ENCODE measurements around the gene RGPD3.
A peak's percentile ranks its signal among the peaks of the same experiment; 100 is the strongest.
"Not testable (repeated sequence)": the region's sequence is repeated elsewhere in the genome, so short reads cannot be mapped to it uniquely, and the experiment has no call there.

Gene RGPD3

GRCh38 chr2:106468107-106468506, at the start of gene RGPD3:
RGPD3 (minus strand) TSS chr2:106468413; CDS start chr2:106468288, 125 bp downstream.
- DNase-seq (ENCODE audit: low spot score) = not testable (repeated sequence)

GRCh38 chr2:106517329-106517728, 49.1 kb upstream of the RGPD3 start:
- no peak for DNase-seq (ENCODE audit: low spot score)

- no peak for DNase-seq (ENCODE audit: low spot score)
Observed at GRCh38 chr2:106516864-106517263, 48.7 kb upstream of the RGPD3 start.

- DNase-seq (ENCODE audit: low spot score) = no peak
Observed at GRCh38 chr2:106516436-106516835, 48.2 kb upstream of the RGPD3 start.

- not testable (repeated sequence) for DNase-seq (ENCODE audit: low spot score)
Observed at GRCh38 chr2:106514827-106515226, 46.6 kb upstream of the RGPD3 start.

GRCh38 chr2:106513391-106513790, 45.2 kb upstream of the RGPD3 start:
- DNase-seq (ENCODE audit: low spot score) = not testable (repeated sequence)

GRCh38 chr2:106511934-106512333, 43.7 kb upstream of the RGPD3 start:
- DNase-seq (ENCODE audit: low spot score) = not testable (repeated sequence)

- not testable (repeated sequence) for DNase-seq (ENCODE audit: low spot score)
Observed at GRCh38 chr2:106511476-106511901, 43.3 kb upstream of the RGPD3 start.

GRCh38 chr2:106510791-106511190, 42.6 kb upstream of the RGPD3 start:
- not testable (repeated sequence) for DNase-seq (ENCODE audit: low spot score)

GRCh38 chr2:106509374-106509770, 41.2 kb upstream of the RGPD3 start:
- not testable (repeated sequence) for DNase-seq (ENCODE audit: low spot score)

- DNase-seq (ENCODE audit: low spot score) = not testable (repeated sequence)
Observed at GRCh38 chr2:106508660-106509373, 40.6 kb upstream of the RGPD3 start.

- DNase-seq (ENCODE audit: low spot score) = not testable (repeated sequence)
Observed at GRCh38 chr2:106506002-106506687, 37.9 kb upstream of the RGPD3 start.

- DNase-seq (ENCODE audit: low spot score) = not testable (repeated sequence)
Observed at GRCh38 chr2:106504787-106505186, 36.6 kb upstream of the RGPD3 start.

GRCh38 chr2:106504192-106504591, 36.0 kb upstream of the RGPD3 start:
- DNase-seq (ENCODE audit: low spot score) = not testable (repeated sequence)

- not testable (repeated sequence) for DNase-seq (ENCODE audit: low spot score)
Observed at GRCh38 chr2:106502351-106502750, 34.1 kb upstream of the RGPD3 start.

GRCh38 chr2:106500350-106500749, 32.1 kb upstream of the RGPD3 start:
- DNase-seq (ENCODE audit: low spot score) = not testable (repeated sequence)

GRCh38 chr2:106498549-106498948, 30.3 kb upstream of the RGPD3 start:
- not testable (repeated sequence) for DNase-seq (ENCODE audit: low spot score)

GRCh38 chr2:106492913-106493312, 24.7 kb upstream of the RGPD3 start:
- peak; percentile 21 for DNase-seq (ENCODE audit: low spot score)

GRCh38 chr2:106492399-106492798, 24.2 kb upstream of the RGPD3 start:
- DNase-seq (ENCODE audit: low spot score) = not testable (repeated sequence)

GRCh38 chr2:106489701-106490100, 21.5 kb upstream of the RGPD3 start:
- not testable (repeated sequence) for DNase-seq (ENCODE audit: low spot score)

GRCh38 chr2:106487386-106488191, 19.4 kb upstream of the RGPD3 start:
- peak; percentile 39 for DNase-seq (ENCODE audit: low spot score)

Data from iPS-NIHi11 (cell line).